Measurements from ENCODE around the gene RGPD4. TPM values are rescaled to one million over a fixed set of nuclear protein-coding genes. Genes with fewer than 3 reads are reported as not detected.
A peak's percentile ranks its signal among the peaks of the same experiment; 100 is the strongest.

Gene RGPD4
- total RNA-seq, 1 experiment from 2014 or later = not detected

- no peak for DNase-seq (ENCODE audit: low spot score)
These were observed 100.4 kb downstream of the RGPD4 start for GRCh38 chr2:107927034-107927534.

DNA sequence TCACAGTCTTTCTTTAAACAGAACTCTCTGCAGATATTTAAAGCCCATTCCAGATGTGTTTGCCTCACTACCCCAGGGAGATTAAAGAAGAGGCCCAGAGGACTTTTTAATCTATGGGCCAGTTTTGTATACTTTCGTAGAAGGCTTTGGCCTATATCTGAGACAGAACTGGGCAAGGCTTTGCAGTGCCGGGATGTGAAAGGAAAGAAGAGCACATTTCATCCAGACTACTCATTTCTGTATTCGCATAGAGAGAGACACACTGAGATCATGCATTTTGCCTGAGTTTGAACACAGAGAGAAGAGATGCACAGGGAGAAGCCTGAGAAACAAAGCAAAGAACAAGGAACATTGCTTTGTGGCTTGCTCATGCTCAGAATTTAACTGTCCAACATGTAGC lies 104.7 kb downstream of the RGPD4 start:
- DNase-seq (ENCODE audit: low spot score) = no peak

GRCh38 chr2:107932488-107932887 lies 105.8 kb downstream of the RGPD4 start:
- DNase-seq (ENCODE audit: low spot score) = no peak

DNA sequence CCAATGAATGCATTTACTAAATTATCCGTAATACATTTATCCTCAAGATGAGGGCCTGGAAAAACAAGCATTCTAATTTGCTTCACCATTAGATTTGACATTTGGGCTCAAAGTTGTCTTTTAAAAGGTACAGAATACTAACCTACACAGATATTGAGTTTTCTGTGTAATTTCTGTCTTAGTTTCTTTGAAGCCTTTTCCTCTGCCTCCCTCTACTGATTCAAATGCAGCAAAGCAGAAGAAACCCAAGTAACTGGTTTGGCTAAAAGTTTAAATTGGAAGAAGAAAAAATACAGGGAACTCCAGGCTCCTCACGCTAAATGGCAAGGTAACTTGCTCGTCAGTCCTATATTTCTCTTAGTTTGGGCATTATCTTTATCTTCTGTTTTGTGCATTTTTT lies 106.3 kb downstream of the RGPD4 start:
- no peak for DNase-seq (ENCODE audit: low spot score)

GRCh38 chr2:107936433-107937359 lies 110.0 kb downstream of the RGPD4 start:
- peak; percentile 50 for DNase-seq (ENCODE audit: low spot score)

Small RNA genes lying within 50 kb of the gene (small RNA-seq; reads per million reads assigned to genes)
- gene AC009963.1 (not detected), gene AC009963.2 (not detected)

Other genes with a start within 250 kb of the RGPD4 start
- not detected in 2 replicates for gene SLC5A7, start 159.6 kb downstream of the RGPD4 start, total RNA-seq (2014; rRNA removed; shearing (Covaris generic))

Data from HT-29 (cell line).